ENCODE data around the gene KCNK15. TPM values are rescaled to one million over a fixed set of nuclear protein-coding genes. Genes with fewer than 3 reads are reported as not detected.

The KCNK15 gene
- total RNA-seq, 1 experiment from 2014 or later: 0.33 TPM

DNA sequence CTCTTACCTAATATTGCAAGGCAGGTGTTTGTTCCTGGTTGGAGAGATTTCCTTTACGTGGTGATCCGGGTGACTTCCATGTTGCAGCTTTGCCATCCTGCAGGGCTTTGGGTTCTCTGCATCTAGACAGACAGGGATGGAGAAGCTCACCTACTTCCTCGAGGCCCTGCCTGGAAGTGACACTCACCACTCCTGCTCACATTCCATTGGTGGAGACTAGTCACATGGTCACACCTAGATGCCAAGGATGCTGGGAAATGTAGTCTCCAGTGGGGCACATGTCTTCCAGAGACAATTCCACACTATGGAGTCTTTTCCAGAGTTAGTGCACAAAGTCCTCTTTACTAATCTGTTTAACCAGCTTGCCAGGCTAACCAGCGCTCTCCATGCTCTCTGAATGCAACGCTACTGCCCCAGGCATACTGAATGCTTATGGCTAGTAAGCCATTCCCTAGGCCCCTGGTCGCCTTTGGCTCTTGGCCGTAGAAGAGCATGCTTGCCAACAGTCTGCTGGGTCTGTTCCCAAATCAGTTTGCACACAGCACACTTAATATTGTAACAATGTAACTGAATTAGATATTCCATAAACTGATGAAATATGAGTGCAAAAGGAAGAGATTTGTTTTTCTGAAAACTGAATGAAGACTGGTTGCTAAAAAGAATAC, 6.7 kb upstream of the KCNK15 start:
- TF ChIP-seq, protein P1, sequence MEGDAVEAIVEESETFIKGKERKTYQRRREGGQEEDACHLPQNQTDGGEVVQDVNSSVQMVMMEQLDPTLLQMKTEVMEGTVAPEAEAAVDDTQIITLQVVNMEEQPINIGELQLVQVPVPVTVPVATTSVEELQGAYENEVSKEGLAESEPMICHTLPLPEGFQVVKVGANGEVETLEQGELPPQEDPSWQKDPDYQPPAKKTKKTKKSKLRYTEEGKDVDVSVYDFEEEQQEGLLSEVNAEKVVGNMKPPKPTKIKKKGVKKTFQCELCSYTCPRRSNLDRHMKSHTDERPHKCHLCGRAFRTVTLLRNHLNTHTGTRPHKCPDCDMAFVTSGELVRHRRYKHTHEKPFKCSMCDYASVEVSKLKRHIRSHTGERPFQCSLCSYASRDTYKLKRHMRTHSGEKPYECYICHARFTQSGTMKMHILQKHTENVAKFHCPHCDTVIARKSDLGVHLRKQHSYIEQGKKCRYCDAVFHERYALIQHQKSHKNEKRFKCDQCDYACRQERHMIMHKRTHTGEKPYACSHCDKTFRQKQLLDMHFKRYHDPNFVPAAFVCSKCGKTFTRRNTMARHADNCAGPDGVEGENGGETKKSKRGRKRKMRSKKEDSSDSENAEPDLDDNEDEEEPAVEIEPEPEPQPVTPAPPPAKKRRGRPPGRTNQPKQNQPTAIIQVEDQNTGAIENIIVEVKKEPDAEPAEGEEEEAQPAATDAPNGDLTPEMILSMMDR (conservative IDR thresholded peaks at IDR 0.05): no peak
- Histone ChIP-seq H3K27me3 (ENCODE audit: insufficient read depth, low read length) (no peaks in the 10 kb centered on the region), H2BK5ac (ENCODE audit: insufficient read length, low read length) (no peak overlapping the region), H3K56ac (ENCODE audit: insufficient read length, low read depth, low read length) (no peak overlapping the region), H3K18ac (ENCODE audit: insufficient read length, low read depth, low read length) (no peak overlapping the region), H2BK15ac (ENCODE audit: low read depth, low read length) (no peak overlapping the region), H3K79me2 (ENCODE audit: insufficient read depth, low read length) (no peaks in the 10 kb centered on the region), H4K20me1 (ENCODE audit: control insufficient read depth, insufficient read depth, insufficient read length) (no peaks in the 10 kb centered on the region), H3K4me2 (ENCODE audit: insufficient read depth, insufficient read length, low read length) (no peak overlapping the region), H4K5ac (ENCODE audit: insufficient read length, low read depth, low read length) (no peak overlapping the region), H3K9ac (ENCODE audit: extremely low read depth, insufficient read length, low read length) (no peak overlapping the region), H2AK5ac (ENCODE audit: insufficient read length, low read length) (no peak overlapping the region), H3K9me3 (ENCODE audit: control insufficient read depth, low read depth, low read length) (no peaks in the 10 kb centered on the region), H3T11ph (ENCODE audit: low read length) (no peak overlapping the region), H2BK12ac (ENCODE audit: insufficient read length, low read depth, low read length) (no peak overlapping the region), H3K4ac (ENCODE audit: low read depth, low read length) (no peak overlapping the region), H4K91ac (ENCODE audit: insufficient read length, low read depth, low read length) (no peak overlapping the region), H3K79me1 (ENCODE audit: insufficient read depth, low read depth, low read length, poor library complexity, severe bottlenecking) (no peaks in the 10 kb centered on the region), H2BK20ac (ENCODE audit: low read depth, low read length, poor library complexity, severe bottlenecking) (no peak overlapping the region), H2BK120ac (ENCODE audit: low read depth, low read length, poor library complexity, severe bottlenecking) (no peak overlapping the region), H4K8ac (replicated peaks; ENCODE audit: insufficient read length, low read depth, low read length) (no peak overlapping the region), H3K14ac (ENCODE audit: insufficient read depth, low read length) (no peak overlapping the region), H3K23ac (ENCODE audit: insufficient read length, low read depth, low read length) (no peak overlapping the region), H3K27ac (ENCODE audit: insufficient read length, low read depth, low read length) (no peak overlapping the region), H3K23me2 (ENCODE audit: insufficient read length, low read depth, low read length, poor library complexity, severe bottlenecking) (no peaks in the 10 kb centered on the region), H2AFZ (ENCODE audit: low read length) (no peak overlapping the region), H3K4me1 (ENCODE audit: insufficient read depth, low read length) (no peaks in the 10 kb centered on the region)
- no CpG with 5 or more reads among the region's 7 CpGs for WGBS (ENCODE audit: extremely low coverage, insufficient read length, low lambda C conversion rate)
- peaks cover 11 to 28% of the 10 kb centered on the region in 2 experiments for H3K4me1 Mint-ChIP-seq
- H3K36me3 Mint-ChIP-seq (ENCODE audit: insufficient read depth in 1 of 3, low read depth in 3 of 3): peaks cover 2 to 4% (median 2%) of the 10 kb centered on the region in 3 experiments; a peak in 2 of 7 replicates
- no peak overlapping the region for H3K27ac Mint-ChIP-seq
- H3K27me3 Mint-ChIP-seq (ENCODE audit: low read depth): peaks cover 32% of the 10 kb centered on the region
- peak overlapping the region; percentile 39 to 46; a peak in 3 of 5 replicates for H3K4me3 Mint-ChIP-seq
- peak; percentile 90 for DNase-seq
- no peaks in the 10 kb centered on the region; a peak in 1 of 5 replicates for H3K9me3 Mint-ChIP-seq
